ENCODE data around the gene TALDO1.
A peak's percentile ranks its signal among the peaks of the same experiment; 100 is the strongest.

The TALDO1 gene

DNA sequence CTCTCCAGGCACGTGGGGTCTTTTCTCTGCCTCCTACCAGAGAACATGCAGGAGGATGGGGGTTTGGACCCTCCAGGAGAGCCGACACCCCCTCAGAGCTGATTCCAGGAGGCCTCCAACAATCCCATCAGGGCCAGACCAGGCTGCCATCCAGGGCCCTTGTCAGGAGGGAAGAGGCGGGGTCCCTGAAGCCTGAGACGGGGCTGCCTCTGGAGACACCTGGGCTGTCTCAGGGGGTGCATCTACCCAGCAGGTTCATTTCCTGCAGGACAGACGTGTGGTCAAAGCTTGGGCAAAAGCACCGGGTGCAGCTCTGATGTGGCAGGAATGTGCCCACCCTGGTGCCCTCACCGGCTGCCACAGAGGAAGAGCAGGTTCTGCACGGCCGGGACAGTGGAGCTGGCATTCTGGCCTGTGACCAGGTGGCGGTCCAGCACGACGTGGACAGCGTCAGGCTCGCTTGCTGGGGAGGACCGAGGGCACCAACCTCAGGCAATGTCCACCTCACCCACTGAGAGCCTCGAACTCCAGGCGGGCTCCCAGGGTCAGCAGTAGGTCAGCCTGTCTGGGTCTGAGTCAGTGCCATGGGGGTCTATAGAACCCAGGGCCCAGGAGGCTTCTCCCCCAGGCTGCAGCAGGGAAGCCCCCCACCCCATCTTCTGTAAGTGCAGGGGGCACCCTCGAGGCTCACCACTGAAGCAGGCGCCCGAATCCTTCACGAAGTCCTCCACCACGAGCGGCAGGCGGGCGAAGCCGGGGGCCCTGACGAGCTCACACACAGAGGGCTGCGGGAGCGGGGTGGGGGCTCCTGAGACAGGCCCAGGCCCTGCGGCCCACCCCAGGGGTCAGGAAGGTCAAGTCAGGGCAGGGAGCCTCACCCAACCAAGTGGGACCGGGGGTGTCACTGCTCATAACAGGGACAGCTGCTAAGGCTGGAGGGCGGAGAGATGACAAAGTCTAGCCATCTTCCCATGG, 23.7 kb downstream of the TALDO1 start:
- no peak for DNase-seq

DNA sequence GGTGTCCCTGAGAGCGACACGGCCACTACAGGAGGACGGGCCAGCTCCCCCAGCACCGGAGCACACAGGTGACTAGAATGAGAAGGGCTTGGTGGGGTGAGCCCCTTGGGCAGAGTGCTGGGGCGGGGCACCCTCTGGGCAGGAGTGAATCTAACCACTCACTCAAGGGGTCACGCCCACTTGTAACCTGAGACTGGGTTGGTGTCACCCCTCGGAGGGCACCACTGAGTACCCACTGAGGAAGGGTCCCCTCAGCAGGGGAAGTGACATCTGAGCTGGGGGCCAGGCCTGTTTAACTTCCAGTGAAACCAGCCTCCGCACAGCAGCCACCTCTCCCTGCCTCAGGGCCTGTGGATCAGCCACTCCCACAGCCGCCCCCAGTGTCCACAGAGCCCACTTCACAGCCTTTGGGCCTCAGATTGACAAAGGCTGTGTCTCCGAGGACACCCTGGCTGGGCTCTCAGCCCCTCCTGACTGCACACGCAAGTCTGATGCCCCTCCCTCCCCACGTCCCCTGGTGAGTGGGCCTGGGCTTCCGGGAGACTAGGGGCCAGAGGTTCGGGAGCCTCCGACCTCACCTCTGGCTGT, 24.4 kb downstream of the TALDO1 start:
- DNase-seq, result no peak

DNA sequence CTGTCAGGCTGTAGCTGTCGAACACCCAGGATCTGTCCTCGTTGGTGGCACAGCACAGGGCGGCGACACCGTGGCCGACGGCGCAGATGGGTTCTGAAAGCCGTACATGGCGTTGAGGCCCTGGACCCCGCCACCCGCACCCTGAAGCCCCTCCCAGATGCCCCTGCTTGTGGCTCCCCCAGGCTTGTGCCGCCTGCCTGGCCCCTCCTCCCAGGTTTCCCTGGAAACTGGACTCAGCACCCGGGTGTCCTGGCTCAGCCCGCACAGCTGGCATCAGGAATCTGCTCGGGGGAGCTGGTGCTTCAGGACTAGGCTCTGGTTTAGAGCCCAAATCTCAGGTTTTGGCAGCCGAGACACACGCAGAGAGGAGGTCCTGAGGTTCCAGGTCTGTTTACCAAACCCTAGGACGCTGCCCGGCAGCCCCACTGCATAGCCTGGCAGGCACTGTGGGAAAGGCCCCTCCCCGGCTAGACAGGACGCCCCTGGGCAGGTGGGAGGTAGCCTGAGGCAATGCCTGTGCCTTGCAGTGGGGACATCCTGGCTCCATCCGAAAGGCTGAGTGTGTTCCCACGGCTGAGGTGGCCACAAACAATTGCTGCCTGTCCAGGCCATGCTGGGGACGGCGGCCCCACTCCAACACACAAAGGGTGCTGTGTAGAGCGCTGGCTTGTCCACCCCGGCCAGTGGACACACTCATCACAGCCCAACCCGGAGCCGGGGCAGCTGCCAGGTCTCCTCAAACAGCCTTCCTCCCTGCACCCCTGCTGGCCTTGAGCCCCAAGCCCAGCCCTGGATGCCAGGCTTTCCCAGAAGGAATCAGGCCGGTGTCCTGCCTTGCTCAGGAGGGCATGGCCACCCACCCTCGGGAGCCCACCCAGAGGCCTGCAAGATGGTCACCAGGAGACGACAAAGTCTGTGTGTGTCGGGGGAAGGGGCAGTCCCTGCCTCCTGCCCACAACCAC, 25.4 kb downstream of the TALDO1 start:
- no peak for DNase-seq

DNA sequence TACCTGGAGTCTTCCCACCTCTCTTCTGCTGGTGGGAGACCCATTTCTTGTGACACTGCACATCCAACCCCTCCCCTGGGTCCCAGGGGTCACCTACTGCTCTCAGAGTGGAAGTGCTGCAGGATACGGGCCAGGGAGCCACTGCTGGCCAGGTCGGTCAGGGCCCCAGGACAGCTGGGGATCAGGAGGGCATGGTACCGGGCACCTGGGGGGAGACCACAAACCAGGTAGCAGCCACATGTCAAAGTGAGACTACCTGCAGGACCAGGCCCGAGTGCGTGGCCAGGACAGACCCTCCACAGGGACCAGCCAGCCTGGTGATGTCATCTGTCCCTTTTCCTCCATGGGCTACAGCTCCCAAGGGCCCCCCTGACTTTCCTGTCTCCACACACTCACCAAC, 26.2 kb downstream of the TALDO1 start:
- no peak for DNase-seq

DNA sequence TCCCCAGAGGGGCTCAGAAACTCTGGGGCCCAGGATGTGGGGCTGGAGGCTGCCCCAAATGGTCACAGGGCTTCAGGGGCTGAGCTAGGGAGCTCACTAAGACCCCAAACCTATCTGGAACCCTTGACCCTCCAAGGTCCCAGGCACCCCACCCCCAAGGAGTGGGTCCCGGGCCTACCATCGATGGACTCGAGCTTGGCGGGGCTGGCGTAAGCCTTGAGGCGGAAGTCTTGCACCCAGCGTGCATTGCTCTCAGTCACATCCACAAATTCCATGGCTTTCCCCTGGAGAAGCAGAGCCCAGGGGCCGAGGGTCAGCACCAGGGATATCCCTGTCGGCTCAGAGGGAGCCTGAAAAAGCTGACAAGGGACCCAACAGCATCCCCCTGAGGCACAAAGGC, 26.6 kb downstream of the TALDO1 start:
- DNase-seq, result no peak

DNA sequence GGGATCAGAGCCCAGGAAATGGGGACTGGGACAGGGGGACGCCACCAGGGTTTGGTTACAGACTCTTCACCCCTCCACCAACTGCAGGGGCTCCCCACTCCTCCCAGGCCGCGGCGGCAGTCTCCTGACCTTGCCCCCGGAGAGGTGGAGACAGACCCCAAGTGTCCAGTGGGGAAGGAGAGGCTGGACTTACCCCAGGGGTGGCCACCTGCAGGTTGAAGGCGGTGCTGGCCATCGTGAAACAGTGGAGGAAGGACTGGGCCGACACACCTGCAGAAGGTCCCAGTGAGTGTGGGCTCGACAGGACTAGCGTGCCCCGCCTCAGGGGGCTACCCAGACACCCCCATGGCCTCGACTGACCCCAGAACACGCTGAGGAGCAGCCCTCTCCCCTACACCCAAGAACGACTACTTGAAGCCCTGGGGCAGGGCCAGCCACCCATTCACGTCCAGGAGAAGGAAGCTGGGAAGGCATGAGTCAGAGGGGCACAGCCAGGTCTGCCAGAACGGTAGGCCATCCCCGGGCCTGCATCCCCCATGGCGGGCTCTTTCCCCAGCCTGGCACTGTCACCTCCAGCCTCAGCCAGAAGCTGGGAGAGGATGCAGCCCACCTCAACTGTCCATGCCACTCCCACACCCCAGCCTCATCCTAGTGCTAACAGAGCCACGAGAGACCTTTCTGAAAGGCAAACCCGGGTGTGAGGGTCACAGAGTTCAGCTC, 27.8 kb downstream of the TALDO1 start:
- no peak for DNase-seq

DNA sequence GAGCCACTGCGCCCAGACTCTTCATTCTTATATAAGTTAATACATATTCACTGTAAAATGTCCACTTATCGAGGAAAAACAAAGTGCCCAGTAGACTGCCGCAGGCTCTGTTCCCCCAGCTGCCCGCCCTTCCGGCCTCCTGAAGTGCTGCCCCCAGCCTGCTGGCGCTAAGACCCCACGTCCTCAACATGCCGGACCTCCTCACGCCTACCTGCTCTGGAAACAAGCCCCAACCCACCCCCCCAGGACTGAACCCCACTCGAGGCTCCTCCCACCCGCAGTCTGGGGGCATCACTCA, 28.9 kb downstream of the TALDO1 start:
- no peak for DNase-seq

DNA sequence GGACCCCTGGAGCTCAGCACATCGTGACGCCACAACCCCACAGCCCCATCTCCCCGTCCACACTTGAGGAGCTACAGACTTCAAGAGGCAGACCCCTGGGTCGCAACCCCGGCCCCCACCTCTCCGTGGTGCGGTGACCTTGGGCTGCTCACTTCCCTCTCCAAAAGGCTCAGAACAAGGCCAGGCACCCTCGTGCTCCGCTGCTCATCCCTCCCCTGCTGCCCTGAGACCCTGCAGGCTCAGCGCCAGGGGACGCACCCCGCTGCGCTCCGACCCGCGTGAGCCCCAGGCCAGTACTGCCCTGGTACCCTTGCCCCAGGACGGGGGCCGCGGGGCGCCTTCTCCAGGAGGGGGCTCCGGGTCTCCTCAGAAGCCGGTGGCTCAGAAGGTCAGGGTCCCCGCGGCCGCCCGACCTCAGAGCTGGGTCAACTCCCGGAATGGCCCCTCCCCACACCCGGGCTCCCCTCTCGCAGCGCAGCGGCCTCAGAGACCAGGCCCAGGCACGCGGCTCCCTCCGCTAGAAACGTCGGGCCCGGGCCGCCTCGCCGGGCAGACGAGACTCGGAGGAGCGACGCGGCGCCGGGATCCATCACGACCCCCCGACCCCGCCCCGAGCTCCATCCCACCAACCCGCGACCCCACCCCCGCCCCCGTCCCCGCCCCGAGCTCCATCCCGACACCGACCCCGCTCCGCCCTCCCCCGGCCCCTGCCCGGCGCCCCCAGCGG, 29.5 kb downstream of the TALDO1 start:
- peak; percentile 7 for DNase-seq

DNA sequence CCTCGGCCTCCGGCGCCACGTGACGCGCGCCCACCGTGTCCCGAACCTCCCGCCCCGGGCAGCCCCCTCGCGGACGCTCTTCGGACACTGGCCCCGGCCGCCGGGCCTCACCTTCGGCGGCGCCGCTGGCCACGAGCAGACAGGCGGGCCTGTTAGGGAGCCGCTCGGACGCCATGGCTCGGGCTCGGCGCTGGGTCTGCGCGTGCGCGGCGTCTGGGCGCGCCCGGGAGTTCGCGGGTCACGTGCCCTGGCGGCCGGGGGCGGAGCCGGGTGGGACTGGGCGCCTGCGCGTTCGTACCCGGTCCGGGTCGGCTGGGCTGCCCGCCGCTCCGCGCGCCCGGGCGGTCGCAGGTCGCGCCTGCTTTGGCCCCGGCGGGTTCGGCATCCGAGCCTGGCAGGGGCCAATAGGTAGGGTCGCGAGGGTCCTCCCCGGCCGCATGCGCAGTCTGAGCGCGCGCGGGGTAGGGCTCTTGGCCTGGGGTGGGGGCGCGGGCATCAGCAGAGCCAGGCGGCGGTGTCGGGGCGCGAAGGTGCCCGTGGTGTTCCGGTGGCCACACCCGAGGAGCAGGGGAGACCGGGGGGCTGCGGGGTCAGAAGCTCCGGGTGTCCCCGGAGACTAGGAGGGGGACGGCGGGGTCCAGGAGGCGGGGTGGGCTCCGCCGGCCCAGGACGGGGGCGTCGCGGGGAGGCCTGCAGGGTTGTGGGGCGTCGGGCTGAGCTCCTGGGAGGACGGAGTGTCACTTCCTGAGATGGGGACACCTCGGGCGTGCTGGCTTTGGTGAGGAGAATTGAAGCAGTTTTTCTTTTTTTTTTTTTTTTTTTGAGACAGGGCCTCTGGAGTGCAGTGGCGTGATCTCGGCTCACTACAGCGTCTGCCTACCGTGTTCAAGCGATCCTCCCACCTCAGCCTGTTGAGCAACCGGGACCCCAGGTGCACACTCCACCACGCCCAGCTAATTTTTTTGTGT, 30.3 kb downstream of the TALDO1 start, which contains the start of gene GATD1:
Gene GATD1, minus strand, starts transcription at position 200 of the 968 bp plus-strand sequence. Its CDS starts 25 bp downstream, at position 175.
- DNase-seq, result peak; percentile 90

DNA sequence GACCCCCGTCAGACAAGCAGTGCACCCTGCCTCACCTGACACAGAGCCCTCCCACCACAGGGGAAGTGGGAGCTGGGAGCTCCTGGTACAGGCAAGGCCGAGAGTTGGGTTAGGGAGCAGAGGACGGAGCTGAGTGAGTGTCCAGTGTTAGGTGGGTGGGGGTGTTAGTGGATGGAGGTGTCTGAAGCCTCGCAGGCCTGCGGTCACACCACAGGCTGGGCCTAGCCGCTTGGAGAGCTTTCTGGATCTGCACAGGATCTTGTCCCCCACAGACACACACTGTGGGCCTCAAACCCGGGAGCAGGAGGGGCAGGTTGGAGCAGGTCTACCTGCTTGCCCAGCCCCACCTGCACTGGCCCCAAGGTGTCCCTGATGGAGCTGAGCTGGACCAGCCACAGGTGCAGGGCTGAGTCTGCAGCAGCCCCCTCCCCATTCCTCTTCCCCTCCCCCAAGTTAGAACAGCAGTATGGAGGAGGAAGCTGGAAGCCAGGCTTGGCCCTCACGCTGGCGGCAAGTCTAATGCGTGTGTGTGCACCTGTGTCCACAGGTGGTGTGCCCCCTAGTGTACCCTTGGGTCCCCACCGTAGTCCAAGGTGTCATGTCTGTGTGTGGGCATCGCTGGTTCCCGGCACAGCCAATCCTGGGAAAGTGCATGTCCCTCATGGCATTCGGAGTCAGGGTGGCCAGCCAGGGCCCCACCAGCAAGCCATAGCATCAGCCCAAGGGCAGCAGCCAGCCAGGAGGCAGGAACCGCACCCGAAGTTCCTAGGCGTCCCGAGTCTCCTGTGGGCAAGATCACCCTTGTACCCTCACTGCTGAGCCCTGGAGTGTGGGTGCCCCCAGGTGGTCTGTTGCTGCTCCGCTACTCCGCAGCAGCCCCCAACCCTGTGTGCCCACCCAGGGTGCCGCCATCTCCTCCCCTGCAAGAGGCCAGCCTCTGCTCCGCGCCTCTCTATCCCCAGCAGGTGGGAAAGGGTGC, 32.0 kb downstream of the TALDO1 start:
- no peak for DNase-seq

DNA sequence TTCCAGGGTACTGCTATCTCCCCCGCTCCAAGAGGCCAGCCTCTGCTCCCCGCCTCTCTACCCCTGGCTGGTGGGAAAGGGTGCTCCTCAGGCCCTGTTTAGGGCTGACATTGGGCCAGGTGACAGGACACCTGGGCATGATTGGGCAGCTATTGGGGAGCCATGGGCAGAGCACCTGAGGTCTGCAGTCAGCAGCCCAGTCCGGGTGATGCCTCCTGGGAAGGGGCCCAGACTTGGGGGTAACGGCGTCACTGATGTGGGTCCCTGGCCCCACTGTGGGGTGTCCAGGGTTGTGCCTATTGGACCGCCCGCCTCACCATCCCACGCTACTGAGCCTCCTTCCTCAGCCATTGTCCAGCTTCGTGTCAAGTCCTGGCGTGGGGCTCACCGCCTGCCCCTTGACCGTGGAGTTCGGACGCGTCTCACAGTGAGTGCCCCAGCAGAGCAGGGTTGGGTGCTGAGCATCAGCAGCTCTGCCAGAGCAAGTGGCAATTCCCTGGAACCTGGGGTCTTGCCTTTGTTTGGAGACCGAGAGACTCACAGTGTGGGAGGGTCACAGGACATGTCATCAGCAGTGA, 32.8 kb downstream of the TALDO1 start:
- no peak for DNase-seq

DNA sequence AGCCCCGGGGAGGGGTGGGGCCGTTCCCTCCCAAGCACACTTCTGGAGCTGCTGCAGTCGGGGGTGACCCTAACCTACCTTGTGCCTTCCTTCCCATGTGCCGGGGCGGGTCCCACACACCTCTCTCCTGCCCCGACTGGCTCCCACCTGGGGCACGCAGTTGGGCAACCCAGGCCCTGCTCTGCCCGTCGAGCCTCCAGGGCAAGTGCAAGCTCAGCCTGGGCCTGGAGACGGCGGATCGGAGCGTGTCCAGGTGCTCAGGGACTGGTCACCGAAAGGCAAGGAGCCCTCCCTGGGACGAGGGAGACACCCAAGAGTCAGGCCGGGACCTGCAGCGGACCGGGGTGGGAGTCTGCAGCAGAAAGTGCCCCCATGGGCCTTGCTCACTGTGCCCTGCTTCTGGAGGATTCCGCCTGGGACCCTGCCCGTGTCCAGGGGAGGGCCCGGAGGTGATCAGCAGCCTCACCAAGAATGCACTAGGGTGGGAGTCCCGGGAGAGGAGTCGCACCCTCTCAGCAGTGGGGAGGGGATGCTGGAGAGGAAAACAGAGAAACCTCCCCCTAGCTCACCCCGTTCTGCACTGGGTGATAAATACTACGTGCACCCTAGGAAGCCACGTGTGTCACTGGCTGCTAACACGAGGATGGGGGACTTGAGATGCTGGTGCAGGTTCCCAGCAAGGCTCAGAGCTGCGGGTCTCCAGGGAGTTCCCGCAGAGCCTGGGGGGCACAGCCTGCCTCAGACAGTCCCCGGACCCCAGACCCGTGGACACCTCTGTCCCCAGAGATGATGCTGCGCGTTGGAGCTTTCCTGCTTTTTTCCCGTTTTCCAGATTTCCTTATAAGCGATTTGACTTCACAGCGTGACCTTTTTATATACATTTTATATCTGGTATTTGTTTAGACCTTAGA, 35.3 kb downstream of the TALDO1 start:
- DNase-seq, result no peak

DNA sequence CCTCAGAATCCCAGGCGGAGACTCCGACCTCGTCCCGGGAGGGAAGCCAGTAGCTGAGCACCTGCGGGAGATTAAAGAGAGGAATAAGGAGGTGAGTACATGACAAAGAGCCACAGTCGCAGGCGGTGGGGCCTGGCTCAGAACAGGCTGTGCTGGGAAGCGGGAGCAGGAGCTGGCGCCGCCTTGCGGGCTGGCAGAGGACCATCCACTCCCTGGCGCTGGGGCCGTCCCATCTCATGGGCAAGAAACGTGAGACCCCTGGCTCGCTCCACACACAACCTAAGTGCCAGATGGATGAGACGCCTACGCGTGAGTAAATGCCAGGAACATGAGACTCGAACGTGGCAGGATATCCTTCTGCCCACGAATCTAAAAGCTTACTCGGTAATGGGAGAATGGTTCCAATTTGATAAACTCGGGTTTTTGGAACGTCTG, 36.3 kb downstream of the TALDO1 start:
- no peak for DNase-seq

DNA sequence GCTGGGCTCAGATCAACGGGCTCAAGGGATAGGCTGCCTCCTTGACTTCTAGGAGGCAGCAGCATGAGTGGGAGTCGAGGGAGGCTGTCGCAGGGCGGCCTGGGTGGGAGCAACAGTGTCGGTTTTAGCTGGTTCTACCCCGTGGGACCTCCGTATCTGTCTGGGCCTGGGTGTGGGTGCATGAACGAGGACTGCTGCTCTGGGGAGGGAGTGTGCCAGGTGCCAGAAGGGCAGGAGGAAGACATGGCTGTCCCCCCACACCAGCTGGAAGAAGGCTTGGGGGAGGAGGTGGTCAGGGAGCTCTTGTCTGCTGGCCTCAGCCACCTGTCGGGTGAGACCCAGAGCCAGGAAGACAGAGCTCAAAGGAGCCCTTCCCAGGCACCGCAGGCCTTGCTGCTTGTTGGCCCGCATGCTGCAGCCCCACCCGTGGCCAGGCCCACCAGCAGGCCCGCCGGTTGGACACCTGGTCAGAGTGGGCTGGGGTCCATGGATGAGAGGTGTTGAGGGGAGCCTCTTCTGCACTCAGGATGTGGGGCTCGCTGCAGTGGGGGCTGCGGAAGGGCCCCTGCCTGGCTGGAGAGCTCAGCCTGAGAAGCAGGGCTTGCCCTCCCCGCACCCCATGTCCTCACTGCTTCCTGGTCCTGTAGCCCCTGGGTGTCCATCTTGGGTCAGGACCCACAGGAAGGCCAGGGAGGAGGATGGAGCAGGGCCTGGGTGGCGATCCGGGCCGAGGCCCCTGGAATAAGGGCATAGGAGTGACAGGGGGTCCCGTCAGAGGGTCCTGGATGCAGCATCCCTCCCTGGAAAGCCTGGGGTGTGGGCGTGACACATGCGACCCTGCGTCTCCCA, 39.2 kb downstream of the TALDO1 start:
- DNase-seq, result no peak

DNA sequence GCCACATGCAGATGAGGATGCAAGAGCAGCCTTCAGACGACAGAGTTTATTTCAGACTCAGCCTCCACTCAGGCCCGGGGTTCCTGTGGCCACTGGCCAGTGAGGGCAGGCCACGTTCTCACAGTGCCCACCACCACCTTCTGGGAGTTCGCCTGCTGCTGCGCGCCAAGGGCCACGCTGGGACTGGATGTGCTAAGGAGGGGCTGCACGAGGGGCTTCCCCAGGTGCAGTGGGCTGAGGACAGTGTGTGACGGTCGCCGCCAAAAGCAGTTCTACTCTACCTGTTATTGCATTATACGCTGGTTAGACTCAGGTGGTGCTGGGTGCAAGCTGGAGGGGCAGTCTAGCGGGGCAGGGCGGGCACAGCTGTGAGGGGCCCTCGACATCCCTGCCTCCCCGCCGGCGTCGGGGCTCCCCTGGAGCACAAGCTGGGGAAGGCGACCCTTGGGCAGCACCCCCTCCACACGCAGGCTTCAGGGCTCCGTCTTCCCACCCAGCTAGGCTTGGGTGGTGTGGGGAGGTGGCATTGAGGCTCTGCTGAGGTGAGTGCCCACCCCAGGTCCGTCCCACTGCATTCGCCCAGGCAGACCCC, 39.9 kb downstream of the TALDO1 start:
- no peak for DNase-seq

DNA sequence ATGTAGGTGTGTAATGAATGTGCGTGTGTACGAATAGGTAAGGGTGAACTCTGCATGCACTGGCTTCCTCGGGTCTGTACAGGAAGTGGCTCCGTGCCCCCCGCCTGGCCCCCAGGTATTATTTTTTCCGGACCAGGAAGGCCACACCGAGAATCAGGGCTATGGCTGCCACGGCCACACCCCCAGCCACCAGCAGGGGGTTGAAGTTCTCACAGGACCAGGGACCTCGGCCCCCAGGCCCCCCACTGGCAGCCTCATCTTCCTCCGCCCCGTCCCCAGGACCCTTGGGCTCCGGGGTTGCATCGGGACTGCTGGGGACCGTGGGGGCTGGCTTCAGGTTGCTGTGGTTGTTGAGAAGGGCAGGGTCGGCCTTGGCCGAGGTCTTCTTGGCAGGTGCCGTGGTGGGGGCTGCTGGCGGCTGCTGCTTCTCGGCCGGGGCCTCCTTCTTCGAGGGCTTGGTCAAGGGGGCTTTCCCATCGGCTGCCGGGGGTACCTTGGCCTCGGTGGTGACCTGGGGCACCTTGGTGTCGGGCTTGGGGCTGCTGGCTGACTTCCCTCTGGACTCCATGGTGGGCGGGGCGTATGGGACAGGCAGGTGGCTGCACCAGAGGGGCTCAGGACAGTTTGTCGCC, 40.9 kb downstream of the TALDO1 start:
- DNase-seq, result no peak

Data from CD4-positive, alpha-beta T cell treated with Interferon gamma for 1 hour (primary cell).